Tibial artery (tissue), 4 donors: ENCODE data around the gene SMO.

Experiments used
- DNase-seq, 2 donors: peaks; one replicate each; pipeline ENCODE4 v3.0.0-alpha.2; 2019
- H3K27ac ChIP-seq, 2 donors: fragments of 200-600 bp; sonication (generic) in 1 of 2; 1 replicate in 1 of 2; 2 replicates in 1 of 2; pipeline ENCODE4 v1.5.1; 2018 to 2019; ENCODE audit warnings: mild to moderate bottlenecking in 1 of 2
- H3K27me3 ChIP-seq, 2 donors: fragments of 200-600 bp; sonication (generic) in 1 of 2; one replicate each; pipeline versions ENCODE4 v1.5.1 to v1.6.0; 2016 to 2019
- H3K36me3 ChIP-seq, 3 donors: fragments of 200-600 bp; sonication (generic) in 2 of 3; one replicate each; pipeline ENCODE4 v1.5.1; 2016 to 2019; ENCODE audit warnings: mild to moderate bottlenecking in 2 of 3
- H3K4me1 ChIP-seq, 4 donors: fragments of 200-600 bp; sonication (generic) in 2 of 4; 1 replicate in 3 of 4; 2 replicates in 1 of 4; pipeline ENCODE4 v1.5.1; 2016 to 2019
- H3K4me3 ChIP-seq, 2 donors: fragments of 200-600 bp; sonication (generic) in 1 of 2; 1 replicate in 1 of 2; 2 replicates in 1 of 2; pipeline ENCODE4 v1.5.1; 2018 to 2019; ENCODE audit warnings: mild to moderate bottlenecking in 2 of 2
- H3K9me3 ChIP-seq, 3 donors: fragments of 200-600 bp; sonication (generic) in 1 of 3; one replicate each; pipeline ENCODE4 v1.5.1; 2016 to 2019
- CTCF ChIP-seq, 2 experiments: fragments of 200-600 bp in 1 of 2; fragments of 450-650 bp in 1 of 2; IDR thresholded peaks; one replicate each; pipeline ENCODE4 v1.5.1; 2017 to 2019; ENCODE audit warnings: antibody characterized with exemption in 2 of 2, mild to moderate bottlenecking in 1 of 2, moderate library complexity in 1 of 2
- intact Hi-C: fragments of 100-400 bp; cut with DNase I; formaldehyde crosslinking; loops from one replicate; pipeline ENCODE4 v1.15.0; 2023; ENCODE audit warnings: low total_unique reads

SMO gene

GRCh38 chr7:129147731-129148130 lies 40.7 kb upstream of the SMO start:
- no peak for DNase-seq
- no peak for TF ChIP-seq CTCF (IDR thresholded peaks at IDR 0.05)
- no peaks in the 10 kb centered on the region for H3K9me3 ChIP-seq
- H3K27me3 ChIP-seq: peaks cover 0 to 76% of the 10 kb centered on the region in 2 donors
- H3K27ac ChIP-seq: no peak overlapping the region
- no peaks in the 10 kb centered on the region for H3K36me3 ChIP-seq
- intact Hi-C loops: no loop called here
- peaks cover 0 to 14% (median 9%) of the 10 kb centered on the region in 4 donors for H3K4me1 ChIP-seq
- H3K4me3 ChIP-seq: no peak overlapping the region

- Histone ChIP-seq H3K36me3 (no peaks in the 10 kb centered on the region), H3K4me1 (peaks cover 0 to 6% (median 3%) of the 10 kb centered on the region in 4 donors), H3K27me3 (peaks cover 0 to 62% of the 10 kb centered on the region in 2 donors), H3K4me3 (no peak overlapping the region), H3K27ac (no peak overlapping the region), H3K9me3 (no peaks in the 10 kb centered on the region)
- no peak for TF ChIP-seq CTCF (IDR thresholded peaks at IDR 0.05)
- DNase-seq: no peak
- intact Hi-C loops: no loop called here
Observed at GRCh38 chr7:129149511-129149910, 38.9 kb upstream of the SMO start.

- Histone ChIP-seq H3K4me1 (no peaks in the 10 kb centered on the region), H3K36me3 (no peaks in the 10 kb centered on the region), H3K27ac (no peak overlapping the region), H3K27me3 (peaks cover 0 to 56% of the 10 kb centered on the region in 2 donors), H3K9me3 (no peaks in the 10 kb centered on the region), H3K4me3 (no peak overlapping the region)
- TF ChIP-seq CTCF (IDR thresholded peaks at IDR 0.05): no peak
- DNase-seq: no peak
- intact Hi-C loops: no loop called here
Observed at GRCh38 chr7:129150199-129150996, 38.0 kb upstream of the SMO start.

GRCh38 chr7:129157651-129158050 lies 30.8 kb upstream of the SMO start:
- no peak overlapping the region for H3K4me3 ChIP-seq
- H3K9me3 ChIP-seq: no peaks in the 10 kb centered on the region
- DNase-seq: no peak
- H3K4me1 ChIP-seq: no peaks in the 10 kb centered on the region
- no peaks in the 10 kb centered on the region for H3K36me3 ChIP-seq
- intact Hi-C loops: no loop called here
- no peak for TF ChIP-seq CTCF (IDR thresholded peaks at IDR 0.05)
- peaks cover 0 to 19% of the 10 kb centered on the region in 2 donors for H3K27me3 ChIP-seq
- no peak overlapping the region for H3K27ac ChIP-seq

GRCh38 chr7:129159539-129159938 lies 28.9 kb upstream of the SMO start:
- H3K4me3 ChIP-seq: no peak overlapping the region
- H3K27me3 ChIP-seq: peaks cover 0 to 23% of the 10 kb centered on the region in 2 donors
- intact Hi-C loops: no loop called here
- no peaks in the 10 kb centered on the region for H3K4me1 ChIP-seq
- H3K9me3 ChIP-seq: no peaks in the 10 kb centered on the region
- no peaks in the 10 kb centered on the region for H3K36me3 ChIP-seq
- no peak for DNase-seq
- TF ChIP-seq CTCF (IDR thresholded peaks at IDR 0.05): no peak
- H3K27ac ChIP-seq: no peak overlapping the region
